ENCODE data around the gene PCP2.

PCP2 gene

GRCh38 chr19:7590256-7590655 is 43.3 kb downstream of the PCP2 start:
- TF ChIP-seq, protein P1, sequence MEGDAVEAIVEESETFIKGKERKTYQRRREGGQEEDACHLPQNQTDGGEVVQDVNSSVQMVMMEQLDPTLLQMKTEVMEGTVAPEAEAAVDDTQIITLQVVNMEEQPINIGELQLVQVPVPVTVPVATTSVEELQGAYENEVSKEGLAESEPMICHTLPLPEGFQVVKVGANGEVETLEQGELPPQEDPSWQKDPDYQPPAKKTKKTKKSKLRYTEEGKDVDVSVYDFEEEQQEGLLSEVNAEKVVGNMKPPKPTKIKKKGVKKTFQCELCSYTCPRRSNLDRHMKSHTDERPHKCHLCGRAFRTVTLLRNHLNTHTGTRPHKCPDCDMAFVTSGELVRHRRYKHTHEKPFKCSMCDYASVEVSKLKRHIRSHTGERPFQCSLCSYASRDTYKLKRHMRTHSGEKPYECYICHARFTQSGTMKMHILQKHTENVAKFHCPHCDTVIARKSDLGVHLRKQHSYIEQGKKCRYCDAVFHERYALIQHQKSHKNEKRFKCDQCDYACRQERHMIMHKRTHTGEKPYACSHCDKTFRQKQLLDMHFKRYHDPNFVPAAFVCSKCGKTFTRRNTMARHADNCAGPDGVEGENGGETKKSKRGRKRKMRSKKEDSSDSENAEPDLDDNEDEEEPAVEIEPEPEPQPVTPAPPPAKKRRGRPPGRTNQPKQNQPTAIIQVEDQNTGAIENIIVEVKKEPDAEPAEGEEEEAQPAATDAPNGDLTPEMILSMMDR (IDR thresholded peaks at IDR 0.05; ENCODE audit: borderline replicate concordance, insufficient read depth, low read depth, low read length) = no peak
- H3K4me3 ChIP-seq (ENCODE audit: low read depth, low read length) = no peak overlapping the region

- H3K4me3 ChIP-seq (ENCODE audit: low read depth, low read length) = no peak overlapping the region
- TF ChIP-seq, protein P1 (IDR thresholded peaks at IDR 0.05; ENCODE audit: borderline replicate concordance, insufficient read depth, low read depth, low read length) = no peak
These were observed 43.7 kb downstream of the PCP2 start for GRCh38 chr19:7589822-7590221.

DNA sequence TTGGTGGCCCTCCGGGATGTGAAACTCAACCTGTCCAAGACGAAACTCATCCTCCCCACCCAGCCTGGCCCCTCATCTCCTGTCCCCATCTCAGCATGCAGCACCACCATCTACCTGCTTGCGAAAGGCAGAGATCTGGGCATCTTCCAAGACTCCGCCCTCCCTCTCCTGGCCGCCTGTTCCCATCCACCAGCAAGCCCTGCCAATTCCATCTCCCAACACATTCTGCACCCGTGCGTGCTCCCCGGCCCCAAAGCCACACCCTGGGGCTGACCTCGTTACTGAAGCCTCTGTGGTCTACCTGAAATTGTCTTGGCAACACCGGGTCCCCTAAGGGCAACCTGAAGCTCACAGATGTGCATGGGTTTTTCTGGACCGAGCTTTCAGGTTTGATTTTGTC is 51.1 kb downstream of the PCP2 start:
- TF ChIP-seq, protein P1 (IDR thresholded peaks at IDR 0.05; ENCODE audit: borderline replicate concordance, insufficient read depth, low read depth, low read length) = no peak
- H3K4me3 ChIP-seq (ENCODE audit: low read depth, low read length) = no peak overlapping the region
